ENCODE data around the gene PI4K2A. TPM values are rescaled to one million over a fixed set of nuclear protein-coding genes. Genes with fewer than 3 reads are reported as not detected.
"Not testable (repeated sequence)": the region's sequence is repeated elsewhere in the genome, so short reads cannot be mapped to it uniquely, and the experiment has no call there.

The PI4K2A gene
- total RNA-seq, 1 donor from 2014 or later = 32.2 TPM

DNA sequence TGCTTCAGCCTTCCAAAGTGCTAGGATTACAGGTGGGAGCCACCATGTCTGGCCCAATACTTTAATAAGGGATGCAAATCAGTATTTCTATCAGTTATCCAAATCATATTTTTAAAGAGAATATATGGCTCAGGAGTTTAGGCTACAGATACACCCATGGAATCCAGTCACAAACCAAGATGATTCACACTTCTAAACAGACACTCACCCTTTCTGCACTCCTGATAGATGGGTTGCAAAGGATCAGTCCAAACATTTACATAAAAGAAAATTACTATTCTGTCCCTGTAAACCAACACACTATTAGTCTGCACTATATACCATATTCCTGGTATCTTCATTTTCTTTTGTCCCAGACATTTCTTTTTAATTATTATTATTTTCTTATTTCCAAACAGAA, 9.4 kb upstream of the PI4K2A start:
- no peak for DNase-seq (ENCODE audit: low read depth)

- DNase-seq (ENCODE audit: low read depth) = peak; percentile 96
Measured at GRCh38 chr10:97632949-97633884, 7.3 kb upstream of the PI4K2A start, which contains the start of gene MORN4. MORN4 (minus strand) TSS chr10:97633500; CDS start chr10:97619653, 13,847 bp downstream.

- no peak for DNase-seq (ENCODE audit: low read depth)
Measured at GRCh38 chr10:97633921-97634320, 6.5 kb upstream of the PI4K2A start.

DNA sequence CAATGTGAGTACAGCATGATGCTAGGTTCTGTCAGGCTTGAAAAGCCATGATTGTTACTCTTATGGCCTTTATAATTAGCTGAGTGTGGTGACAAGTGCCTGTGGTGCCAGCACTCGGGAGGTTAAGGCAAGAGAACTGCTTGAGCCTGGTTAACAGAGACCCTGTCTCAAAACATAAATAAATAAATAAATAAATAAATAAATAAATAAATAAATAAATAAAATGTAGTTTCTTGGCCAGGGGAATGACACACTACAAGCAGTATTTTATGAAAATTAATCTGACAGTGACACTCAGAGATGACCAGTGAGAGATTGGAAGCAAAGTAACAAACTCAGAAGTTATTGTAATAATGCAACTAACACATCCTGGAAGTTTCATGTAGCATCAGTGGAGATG, 4.9 kb upstream of the PI4K2A start:
- DNase-seq (ENCODE audit: low read depth) = no peak

DNA sequence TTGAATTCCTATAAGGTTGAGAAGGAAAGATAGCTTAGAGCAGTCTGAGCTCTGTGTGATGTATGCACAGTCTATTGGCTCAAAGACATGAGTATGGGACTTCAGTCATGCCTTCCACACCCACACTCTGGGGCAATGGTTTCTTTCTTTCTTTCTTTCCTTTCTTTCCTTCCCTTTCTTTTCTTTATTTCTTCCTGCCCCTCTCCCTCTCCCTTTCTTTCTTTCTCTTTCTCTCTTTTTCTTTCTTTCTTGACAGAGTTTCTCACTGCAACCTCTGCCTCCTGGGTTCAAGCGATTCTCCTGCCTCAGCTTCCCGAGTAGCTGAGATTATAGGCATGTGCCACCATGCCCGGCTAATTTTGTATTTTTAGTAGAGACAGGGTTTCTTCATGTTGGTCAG, 1.4 kb upstream of the PI4K2A start:
- DNase-seq (ENCODE audit: low read depth) = not testable (repeated sequence)

DNA sequence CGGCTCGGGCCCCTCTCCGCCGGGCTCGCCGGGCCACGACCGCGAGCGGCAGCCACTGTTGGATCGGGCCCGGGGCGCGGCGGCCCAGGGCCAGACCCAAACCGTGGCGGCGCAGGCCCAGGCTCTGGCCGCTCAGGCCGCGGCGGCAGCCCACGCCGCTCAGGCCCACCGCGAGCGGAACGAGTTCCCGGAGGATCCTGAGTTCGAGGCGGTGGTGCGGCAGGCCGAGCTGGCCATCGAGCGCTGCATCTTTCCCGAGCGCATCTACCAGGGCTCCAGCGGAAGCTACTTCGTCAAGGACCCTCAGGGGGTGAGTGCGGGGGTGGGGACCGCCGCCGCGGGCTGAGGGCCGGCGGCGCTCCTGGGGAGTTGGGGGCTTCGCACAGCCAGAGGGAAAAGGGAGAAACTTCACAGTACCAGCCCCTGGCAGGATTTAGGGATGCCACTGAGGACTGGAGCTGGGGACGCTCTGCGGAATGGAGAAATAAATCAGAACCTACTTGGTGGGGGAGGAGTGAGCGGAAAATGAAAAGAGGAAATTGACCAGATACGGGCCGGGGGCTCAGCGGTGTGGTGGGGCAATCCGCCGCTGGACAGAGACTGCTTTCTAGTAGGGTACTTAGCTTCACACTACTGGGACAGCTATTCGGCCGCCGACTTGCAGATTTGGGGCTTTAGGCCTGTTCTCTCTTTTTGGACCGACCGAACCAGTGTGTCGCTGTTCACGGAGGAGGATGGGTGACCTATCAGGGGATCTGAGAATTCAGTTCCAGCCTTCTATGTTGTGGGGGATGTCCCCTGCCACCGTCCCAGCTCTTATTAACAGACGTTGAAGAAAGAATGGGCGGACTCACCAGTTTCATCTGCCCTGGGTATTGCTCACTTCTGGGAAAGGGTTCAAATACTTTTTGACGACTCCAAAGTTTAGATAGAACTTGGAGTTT, 669 bp downstream of the PI4K2A start:
- DNase-seq (ENCODE audit: low read depth) = peak; percentile 28

GRCh38 chr10:97642471-97643159, 2.1 kb downstream of the PI4K2A start:
- DNase-seq (ENCODE audit: low read depth) = not testable (repeated sequence)

DNA sequence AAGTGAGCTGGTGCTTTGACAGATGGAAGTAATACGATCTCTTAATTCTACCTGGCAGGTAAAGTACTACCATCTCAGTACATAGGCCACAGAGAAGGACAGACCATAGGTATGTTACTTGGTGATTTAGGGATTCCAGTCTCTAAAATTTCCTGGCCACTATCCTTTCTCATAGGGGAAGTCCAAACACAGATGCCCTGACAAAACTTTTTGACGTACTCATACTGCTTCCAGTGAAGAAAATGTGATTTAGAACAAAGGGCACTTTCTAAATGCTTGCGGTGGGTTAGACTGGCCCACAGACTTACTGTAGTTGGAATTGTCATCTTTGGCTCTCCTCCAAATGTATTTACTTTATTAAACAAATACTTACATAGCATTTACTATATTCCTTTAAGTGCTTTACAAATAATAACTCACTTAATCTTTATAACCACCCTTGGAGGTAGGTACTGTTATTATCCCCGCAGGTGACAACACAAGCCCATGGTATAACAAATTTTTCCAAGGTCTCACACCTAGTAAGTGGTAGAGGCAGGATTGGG, 3.0 kb downstream of the PI4K2A start:
- no peak for DNase-seq (ENCODE audit: low read depth)

GRCh38 chr10:97644936-97645335, 4.5 kb downstream of the PI4K2A start:
- DNase-seq (ENCODE audit: low read depth) = peak; percentile 6

GRCh38 chr10:97647556-97647955, 7.1 kb downstream of the PI4K2A start:
- peak; percentile 5 for DNase-seq (ENCODE audit: low read depth)

DNA sequence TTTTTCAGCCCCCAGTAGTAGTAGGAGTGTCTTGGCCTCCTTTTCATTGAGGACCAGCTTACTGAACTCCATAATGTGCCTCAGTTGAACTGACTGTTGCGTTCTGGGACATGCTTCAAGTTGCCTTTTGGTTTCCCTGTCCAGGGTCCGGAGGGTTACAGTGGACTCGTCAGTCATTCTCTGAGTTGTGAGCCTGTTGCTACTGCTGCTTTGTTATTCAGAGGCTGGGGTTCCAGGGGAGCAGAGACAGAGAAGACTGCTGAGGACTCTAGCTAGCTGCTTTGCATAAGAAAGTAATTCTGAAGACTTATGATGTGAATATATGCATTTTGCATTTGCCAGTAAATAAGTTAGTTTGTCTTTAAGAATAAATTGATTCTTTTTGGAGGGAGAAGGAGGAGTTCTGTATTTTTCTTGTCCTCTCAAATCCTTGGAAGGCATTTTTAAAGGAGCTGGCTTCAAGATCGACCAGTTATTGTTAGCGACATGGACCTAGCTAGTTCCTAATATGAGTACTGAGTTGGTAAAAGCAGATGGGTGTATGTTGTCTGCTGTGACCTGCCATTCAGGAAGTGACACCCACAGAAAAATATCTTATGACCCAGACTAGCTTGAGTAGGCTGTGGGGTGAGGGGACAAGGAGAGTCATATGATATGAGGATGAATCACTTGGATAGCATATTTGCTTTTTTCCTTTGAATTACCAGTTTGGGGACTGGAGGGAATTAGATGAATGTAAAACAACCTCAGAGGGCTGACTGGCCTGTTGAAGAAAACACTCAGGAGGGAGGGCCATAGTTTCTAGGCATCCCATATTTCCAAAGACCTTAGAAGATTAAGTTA, 8.3 kb downstream of the PI4K2A start:
- peak; percentile 81 for DNase-seq (ENCODE audit: low read depth)

GRCh38 chr10:97649405-97649750, 8.9 kb downstream of the PI4K2A start:
- DNase-seq (ENCODE audit: low read depth) = not testable (repeated sequence)

GRCh38 chr10:97650726-97651125, 10.3 kb downstream of the PI4K2A start:
- DNase-seq (ENCODE audit: low read depth) = no peak

- no peak for DNase-seq (ENCODE audit: low read depth)
Measured at GRCh38 chr10:97651773-97652172, 11.3 kb downstream of the PI4K2A start.

GRCh38 chr10:97656777-97657176, 16.3 kb downstream of the PI4K2A start:
- no peak for DNase-seq (ENCODE audit: low read depth)

GRCh38 chr10:97659589-97659988, 19.1 kb downstream of the PI4K2A start:
- peak; percentile 57 for DNase-seq (ENCODE audit: low read depth)

DNA sequence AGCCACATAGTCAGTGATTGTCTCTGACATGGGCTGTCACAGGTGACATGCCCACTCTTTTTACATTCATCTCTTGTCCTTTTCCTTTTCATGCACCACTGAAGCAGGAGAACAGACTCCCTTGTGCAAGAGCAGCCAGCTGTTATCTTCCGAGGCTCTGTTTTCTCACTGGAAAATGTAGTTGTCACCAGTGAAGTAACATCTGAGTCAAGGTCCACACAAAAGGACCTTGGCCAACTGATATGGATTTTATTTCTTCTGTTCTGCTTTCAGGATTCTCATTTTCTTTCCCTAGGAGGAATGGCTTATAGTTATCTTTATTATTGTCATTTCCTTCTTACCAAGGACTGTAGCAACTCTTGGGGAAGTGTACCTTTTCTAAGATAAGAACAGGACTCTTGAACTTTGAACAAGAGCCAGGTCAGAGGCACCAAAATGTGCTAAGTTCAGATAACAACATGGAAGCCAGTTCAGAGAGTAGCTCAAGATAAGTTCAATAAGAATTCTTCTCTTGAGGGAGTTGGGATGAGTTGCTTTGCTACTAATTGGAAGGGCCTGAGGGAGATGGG, 23.9 kb downstream of the PI4K2A start:
- DNase-seq (ENCODE audit: low read depth) = no peak

GRCh38 chr10:97666992-97667391, 26.5 kb downstream of the PI4K2A start:
- DNase-seq (ENCODE audit: low read depth) = no peak

DNA sequence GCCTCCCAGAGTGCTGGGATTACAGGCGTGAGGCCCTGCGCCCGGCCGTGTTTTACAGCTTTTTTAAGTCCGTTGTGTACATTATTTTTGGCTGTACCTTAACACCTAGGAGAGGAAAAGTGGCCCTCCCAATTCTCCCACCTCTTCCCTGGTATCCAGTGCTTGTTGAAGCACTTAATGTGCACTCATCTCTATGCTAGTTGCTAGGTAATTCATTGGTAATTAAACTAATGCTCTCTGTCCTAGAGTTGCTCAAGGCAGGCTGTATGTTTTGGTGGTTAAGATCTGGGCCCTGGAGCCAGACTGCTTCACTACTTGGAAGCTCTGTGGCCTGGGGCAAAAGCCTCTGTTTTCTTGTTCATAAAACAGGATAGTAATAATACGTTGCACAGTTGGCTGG, 27.0 kb downstream of the PI4K2A start:
- no peak for DNase-seq (ENCODE audit: low read depth)

DNA sequence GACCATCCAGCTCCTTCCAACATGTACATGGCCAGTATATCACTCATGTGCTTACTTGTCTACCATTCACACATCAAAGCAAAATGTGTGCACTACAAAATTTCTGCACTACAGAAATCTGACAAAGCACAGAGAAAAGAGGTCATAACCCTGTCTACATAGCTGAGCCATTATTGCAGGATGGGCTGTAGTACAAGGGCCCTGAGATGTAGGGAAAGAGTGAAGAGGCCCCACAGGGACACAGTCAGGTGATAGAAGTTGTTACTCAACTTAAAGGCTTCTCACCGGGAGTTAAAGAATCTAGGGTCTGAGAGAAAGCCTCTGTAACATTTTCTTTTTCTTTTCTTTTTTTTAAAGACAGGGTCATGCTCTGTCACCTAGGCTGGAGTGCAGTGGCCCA, 29.1 kb downstream of the PI4K2A start:
- no peak for DNase-seq (ENCODE audit: low read depth)
